HL-60/S4 (cell line): Measurements from ENCODE around the gene CFAP161.
"Not testable (repeated sequence)": the region's sequence is repeated elsewhere in the genome, so short reads cannot be mapped to it uniquely, and the experiment has no call there.

Experiments
- in situ Hi-C: fragments of 300-500 bp; cut with MboI; formaldehyde crosslinking; loops from 2 replicates; pipeline ENCODE4 v1.14.3; 2022; ENCODE audit warnings: low sequenced_read_pairs

Gene CFAP161

DNA sequence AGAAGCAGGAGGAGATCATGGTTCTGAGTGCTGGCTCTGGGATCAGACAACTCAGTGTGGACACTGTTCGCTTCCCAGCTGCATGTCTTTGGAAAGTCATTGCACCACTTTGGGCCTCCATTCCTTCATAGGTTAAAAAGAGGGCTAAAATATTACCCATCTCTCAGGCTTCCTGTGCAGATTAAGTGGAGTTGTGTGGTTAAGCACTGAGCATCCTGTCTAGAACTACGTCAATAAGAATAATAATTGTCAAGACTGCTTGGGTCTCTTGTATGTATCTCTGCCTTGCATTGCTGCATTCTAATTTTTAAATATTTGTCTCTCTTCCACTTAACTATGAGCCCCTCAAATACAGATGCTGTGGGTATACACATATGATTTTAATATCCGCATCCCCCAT is 22.3 kb downstream of the CFAP161 start:
- in situ Hi-C loops: no loop called here

DNA sequence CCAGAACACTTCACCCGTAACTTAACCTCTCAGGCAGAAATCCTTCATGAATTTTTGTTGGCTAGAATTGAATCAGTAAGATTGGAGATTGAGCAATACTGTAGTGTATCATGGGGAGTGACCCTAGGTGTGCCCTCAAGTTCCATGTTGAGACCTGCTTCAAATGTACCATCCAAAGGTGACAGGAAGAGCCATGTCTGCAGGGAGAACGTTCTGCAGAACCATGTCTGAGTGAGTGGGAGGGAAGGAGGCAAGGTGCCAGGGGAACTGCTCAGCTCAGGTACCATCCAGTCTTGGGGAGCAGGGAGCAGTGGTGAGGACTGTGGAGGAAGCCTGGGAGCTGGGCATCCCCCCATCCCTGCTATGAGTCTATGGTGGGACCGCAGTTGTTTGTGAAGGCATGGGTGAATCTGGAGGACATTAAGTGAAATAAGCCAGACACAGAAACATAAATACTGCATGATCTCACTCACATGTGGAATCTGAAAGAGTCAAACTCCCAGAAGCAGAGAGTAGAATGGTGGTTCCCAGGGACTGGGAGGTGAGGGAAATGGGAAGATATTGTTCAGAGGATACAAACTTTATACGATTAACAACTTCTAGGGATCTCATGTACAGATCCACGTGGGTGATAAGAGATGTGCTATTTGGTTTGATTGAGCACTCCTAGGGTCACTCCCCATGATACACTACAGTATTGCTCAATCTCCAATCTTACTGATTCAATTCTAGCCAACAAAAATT is 23.3 kb downstream of the CFAP161 start:
- in situ Hi-C loops: no loop called here

DNA sequence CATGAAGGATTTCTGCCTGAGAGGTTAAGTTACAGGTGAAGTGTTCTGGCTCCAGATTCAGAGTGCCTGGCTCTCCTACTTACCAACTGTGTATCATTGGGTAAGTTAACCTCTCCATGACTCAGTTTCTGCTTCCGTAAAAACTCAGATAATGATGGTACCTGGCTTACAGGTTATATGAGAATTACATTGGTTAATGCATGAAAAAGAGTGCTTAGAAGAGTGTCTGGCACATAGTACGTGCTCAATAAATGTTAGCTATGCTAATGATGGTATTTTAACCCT is 23.8 kb downstream of the CFAP161 start:
- in situ Hi-C loops: no loop called here

DNA sequence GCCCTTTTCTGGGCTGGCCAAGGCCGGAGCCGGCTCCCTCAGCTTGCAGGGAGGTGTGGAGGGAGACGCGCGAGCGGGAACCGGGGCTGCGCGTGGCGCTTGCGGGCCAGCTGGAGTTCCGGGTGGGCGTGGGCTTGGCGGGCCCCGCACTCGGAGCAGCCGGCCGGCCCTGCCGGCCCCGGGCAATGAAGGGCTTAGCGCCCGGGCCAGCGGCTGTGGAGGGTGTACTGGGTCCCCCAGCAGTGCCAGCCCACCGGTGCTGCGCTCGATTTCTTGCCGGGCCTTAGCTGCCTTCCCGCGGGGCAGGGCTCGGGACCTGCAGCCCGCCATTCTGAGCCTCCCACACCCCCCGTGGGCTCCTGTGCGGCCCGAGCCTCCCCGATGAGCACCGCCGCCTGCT is 24.5 kb downstream of the CFAP161 start:
- in situ Hi-C loops: not testable (repeated sequence)

DNA sequence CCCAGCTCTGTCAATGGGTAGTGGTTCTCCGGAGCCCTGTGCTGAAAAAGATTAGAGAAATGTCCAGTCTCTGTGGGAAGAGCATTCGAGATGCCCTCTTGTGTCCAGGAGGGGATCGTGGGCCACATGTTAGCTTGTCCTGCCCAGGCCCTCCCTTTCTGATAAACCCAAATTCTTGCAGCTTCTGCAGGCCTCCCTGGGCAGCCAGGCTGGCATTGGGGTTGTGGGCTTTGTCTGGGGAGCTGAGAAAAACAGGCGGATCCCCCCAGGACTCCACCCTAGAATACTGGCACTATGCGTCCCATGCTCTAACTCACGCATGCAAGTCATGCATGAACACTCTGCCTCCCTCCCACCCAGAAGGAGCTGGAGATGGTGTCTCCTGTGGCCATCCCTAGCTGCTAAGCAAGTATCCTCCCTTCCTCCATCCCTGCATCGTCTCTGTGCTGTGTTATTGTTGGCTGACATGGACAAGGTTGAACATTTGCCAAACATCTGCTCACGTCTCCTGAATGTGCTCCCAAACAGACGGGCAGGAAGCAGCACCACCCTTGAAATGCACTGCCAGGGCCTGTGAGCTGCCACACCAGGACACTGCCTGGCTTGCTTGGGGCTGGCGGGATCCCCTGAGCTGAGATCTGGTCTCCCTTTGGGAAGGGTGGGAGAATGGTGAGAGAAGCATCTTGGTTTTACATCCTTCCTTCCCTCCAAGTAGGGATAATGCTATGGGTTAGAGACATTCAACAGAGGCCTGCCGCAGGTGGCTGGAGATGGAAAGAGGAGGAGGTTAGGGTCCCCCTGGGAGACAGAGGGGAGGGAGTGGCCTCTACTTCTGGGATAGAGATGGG is 26.5 kb downstream of the CFAP161 start:
- in situ Hi-C loops: no loop called here

DNA sequence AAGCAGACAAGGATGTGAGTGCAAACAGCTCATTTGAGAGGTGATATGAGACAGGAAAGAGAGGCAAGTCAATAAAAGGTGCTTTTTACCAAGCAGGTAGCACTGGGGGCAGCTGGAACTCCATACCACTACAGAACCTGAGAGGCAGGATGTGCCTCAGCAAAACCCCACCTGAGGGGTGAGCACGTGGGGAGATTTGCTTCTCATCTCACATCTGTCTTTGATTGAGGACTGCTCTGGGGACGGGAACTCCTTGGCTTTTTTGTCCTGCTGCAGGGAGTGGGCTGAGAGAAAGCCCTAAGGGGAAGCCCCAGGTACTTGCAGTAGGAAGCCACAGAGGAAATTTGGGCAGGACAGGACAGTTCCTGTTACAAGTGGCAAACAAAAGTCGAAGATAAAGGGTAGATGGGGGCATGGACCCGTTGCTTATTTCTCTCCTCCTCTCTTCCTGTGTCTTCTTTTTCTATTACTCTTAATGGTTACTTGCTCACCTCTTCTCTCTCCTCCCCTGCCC is 27.1 kb downstream of the CFAP161 start:
- in situ Hi-C loops: no loop called here

DNA sequence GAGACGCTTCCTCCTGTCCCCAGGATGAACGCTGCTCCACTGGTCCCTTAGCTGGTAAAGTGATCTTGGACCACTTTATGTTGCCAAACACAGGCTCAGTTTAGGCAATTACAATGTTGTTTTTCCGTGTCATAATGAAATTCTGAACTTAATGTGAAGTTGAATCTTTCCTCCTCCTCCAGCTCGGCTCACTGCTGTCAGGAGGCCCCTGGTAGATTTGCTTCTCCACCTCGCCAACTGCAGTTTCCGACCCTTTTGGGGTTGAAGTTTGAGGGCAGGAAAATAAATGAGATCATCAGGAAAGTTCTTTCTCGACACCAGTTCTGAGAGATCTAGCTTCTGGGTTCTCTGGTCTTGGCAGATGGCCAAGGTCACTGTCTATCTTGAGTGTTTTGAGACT is 27.8 kb downstream of the CFAP161 start:
- in situ Hi-C loops: no loop called here

DNA sequence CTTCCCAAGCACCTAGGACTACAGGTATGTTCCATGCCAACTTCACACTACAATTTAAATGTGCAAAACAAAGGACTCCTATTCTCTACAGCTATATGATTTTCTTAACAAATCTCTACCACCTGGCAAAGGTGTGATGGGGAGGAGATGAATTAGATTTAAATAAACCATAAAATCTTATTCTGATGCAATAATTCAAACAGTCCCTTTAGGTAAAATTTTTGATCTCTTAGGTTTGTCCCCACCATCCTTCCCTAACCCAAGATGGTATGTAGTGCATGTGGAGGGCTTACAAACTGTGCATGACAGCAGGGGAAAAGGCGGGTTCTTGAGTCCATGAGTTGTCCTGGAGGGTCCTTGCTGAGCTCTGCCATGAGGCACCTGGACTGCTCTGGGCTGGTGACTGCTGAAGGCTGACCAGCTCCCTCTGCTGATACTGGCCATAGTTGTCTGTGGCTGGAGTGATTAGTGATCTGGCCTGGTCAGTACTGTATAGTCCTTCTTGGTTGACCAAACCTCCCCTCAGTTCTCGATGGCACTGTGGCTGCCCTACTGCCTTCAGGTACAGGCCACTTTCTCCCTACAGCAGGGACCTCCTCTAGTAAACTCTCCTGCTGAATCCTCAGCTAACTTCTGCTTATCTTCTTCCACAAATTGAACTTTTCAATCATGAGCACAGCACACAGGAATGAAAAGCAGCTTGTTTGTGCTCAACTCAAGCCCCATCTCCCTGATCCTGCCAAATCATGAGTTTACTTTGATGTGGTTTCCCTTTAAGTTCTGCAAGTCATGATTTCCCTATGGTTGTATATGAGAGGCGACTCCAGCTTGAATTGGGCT is 30.1 kb downstream of the CFAP161 start:
- in situ Hi-C loops: no loop called here

DNA sequence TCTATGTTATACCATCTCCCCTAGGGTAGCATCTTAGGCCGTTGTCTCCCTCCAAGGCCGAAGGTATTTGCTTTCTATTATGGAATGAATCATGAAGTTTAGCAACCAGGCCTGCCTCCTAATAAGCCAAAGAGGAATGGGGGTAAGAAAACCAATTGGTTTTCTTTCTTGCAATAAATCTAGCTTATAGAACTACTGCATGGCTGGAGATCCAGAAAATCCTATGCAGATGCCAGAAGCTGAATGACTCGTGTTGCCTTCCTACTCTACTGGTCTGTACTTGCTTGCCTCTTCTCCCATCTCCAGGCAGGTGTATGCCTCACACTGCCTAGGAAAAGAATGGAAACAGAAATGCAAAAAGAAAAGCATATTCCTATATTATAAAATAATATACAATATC is 31.5 kb downstream of the CFAP161 start:
- in situ Hi-C loops: no loop called here

DNA sequence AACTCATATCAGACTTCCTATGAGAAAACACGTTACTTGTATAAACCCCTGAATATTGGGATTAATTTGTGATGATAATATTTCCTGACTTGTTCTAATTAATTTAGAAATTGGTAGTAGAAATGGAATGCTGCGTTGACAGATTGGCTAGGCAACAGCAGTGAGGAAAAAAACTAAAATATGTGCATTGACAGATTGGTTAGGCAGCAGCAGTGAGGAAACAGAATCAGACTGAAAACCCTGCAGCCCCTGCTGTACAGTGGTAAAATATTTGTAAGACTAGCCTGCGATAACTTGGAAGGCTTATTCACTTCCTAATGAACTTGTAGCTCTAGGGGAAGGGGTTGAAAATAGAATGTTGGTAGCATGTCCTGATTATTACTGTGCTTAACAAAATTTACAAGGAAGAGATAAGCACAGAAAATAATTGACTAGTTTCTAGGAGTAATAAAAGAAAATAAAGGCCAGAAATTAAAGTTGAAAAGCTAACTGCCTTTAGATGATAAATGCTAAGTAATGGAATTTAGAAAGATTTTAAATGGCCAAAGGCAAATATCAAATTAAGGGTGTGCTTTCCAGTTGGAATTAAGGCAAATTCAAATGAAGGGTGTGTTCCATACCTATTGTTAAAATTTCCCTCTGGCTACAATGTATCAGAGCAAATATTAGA is 32.7 kb downstream of the CFAP161 start:
- in situ Hi-C loops: no loop called here

DNA sequence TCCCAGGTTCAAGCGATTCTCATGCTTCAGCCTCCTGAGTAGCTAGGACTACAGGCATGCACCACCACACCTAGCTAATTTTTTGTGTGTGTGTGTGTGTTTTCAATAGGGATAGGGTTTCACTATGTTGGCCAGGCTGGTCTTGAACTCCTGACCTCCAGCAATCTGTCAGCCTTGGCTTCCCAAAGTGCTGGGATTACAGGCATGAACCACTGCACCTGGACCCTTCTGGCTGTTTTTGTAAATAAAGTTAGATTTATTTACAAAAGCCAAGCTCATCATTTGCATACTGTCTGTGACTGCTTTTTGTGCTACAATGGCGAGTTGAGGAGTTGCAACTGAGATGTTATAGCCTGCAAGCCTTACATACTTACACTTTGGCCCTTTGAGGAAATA is 34.1 kb downstream of the CFAP161 start:
- in situ Hi-C loops: no loop called here

DNA sequence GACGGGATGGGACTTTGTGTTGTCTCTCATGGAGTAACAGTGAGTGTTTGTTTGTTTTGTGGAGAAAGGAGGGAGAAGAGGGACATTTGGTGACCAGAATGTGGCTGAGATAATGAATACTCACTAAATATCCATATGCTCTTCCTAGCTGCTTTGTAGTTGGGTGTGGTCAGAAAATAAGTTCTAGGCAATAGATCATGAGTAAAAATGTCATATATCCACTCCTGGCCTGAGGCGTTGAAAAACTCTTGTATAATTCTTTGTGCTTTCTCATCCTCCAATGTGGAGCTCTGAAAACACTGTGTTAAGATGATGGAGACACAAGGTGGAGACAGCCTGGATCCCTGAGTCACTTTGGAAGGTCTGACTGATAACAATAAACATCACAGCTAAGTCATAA is 34.6 kb downstream of the CFAP161 start:
- in situ Hi-C loops: no loop called here

DNA sequence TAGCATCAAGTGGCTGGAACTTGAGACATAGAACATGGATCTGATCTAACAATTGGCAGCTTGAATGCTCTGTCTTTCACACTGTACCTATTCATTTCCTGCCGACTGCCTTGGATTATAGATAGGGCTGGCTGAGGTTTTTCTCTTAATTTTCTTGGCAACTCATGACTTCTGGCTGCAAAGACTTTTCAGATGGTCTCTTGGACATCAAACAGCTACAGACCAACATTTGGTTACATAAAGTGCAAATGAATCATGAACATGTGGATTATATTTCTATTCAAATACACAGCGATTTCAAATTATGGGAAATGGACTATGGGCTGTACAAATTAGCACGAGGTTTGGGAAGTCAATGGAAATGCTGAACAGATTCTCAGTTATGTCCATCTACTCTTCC is 36.4 kb downstream of the CFAP161 start:
- in situ Hi-C loops: no loop called here

DNA sequence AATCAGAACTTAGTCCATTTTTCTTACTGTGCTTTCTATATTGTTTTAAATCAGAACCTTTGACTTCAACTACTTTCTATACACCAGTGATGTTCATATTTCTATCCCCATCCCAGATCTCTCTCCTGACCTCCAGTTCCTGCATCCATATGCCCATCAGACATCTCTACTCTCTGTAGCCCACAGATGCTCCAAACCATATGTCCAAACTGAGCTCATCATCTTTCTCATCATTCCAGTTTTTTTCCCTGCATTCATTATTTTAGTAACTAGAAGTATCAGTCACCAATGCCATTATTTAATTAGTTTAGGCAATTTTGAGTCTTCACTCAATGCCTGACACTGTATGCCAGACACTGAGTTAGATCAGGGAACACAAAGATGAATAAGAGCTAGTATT is 37.2 kb downstream of the CFAP161 start:
- in situ Hi-C loops: no loop called here

DNA sequence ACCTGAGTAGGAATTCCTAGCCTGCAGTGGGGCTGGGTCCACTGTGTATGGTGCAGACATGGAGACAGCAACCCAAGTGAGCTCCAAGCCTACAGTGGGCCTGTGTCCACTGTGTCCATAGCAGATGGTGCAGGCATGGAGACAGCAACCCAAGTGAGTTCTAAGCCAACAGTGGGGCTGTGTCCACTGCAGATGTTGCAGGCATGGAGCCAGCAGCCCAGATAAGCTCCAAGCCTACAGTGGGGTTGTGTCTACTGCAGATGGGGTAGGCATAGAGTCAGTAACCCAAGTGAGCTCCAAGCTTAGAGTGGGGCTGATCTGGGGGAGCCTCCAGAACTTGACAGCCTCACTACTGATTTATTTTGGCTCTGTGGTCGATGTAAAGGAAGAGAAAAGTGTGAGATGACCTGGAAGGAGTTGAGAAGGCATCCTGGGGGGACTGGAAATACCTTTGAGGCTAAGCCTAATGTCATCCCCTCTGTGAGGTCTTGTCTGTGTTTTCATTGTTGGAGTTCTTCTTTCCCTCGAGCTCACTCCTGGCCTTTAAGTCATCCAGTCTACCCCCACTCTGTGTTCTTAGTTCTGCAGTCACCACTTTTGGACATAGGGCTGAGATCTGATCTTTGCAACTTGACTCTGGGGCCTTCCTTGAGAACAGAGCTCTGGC is 40.2 kb downstream of the CFAP161 start:
- in situ Hi-C loops: no loop called here

DNA sequence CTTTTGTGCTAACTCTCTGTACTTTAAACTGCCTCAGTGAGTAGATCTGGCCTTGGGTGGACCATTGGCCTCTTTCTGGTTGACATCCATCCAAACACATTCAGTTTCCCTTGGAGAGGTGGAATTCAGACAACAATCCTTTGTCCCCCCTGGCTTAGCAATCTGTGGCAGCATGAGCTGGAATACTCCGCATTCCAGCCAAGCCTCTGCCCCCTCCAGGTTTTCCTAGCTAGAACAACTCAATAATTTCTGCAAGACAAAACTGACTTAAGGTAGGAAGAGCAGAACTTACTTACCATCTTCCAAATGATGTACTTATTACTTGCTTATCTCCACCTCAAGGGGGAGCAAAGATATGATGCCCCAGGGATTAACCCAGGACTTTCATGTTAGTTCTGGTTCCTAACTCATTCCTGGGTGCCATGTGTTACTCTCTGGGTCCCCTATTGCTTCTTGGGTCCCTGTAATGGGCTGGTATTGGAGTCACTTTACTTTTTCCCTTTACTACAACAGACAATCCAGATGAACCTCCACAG is 40.8 kb downstream of the CFAP161 start:
- in situ Hi-C loops: no loop called here

DNA sequence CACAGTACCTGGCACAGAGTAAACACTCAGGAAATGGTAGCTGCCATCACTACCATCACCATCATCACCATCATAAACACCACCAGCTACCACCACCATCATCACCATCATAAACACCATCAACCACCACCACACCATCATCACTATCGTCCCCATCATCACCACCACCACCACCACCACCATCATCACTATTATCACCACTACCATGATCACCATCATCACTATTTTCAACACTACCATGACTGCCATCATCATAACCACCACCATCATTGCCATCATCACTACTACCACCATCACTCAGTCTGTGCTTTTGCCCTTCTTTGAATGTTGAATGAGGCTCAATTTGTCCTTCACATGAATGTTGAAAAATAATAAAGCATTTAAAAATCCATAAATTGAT is 41.4 kb downstream of the CFAP161 start:
- in situ Hi-C loops: no loop called here

DNA sequence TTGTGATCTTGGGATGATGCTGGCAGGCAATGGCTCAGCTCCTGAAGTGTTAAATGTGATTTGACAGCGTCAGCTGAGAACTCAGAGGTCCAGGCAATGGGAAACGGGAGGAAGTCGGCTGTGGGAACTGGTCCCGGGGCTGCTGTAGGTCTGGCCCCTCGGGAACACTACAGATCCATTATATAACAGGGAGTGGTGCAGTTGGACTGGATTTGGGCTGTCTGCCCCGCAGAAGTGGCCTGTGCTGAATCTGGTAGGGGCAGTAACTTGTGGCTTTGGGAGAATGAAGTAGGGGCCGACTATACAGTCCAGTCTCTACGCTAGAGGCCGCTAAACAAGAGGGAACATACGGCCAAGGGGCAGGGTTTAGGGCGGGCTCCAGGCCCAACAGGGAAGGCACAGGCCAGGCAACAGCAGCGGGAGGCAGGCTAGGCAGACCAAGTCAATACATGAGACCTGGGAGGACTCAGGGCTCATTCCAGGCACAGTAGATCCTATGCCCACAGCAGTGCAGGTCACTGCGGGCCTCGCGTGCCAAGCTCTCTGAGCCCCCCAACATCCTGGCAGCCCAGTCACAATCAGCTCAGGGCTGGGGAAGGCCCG is 42.3 kb downstream of the CFAP161 start:
- in situ Hi-C loops: no loop called here

DNA sequence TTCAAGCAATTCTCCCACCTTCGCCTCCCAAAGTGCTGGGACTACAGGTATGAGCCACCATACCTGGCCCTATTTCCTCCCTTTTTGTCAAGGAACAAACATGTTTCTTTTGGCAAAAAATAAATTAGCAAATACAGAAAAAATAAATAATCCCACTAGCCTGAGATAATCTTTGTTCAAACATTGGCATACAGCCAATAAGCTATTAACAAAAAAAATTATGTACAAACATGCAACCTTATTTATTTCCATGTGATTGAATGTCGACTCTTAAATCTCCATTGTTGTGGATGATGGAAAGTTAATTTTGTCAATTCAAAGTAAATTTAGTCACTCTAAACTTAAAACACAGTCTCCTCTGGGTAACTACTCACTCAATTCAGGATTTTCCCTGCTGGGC is 44.3 kb downstream of the CFAP161 start:
- in situ Hi-C loops: no loop called here

DNA sequence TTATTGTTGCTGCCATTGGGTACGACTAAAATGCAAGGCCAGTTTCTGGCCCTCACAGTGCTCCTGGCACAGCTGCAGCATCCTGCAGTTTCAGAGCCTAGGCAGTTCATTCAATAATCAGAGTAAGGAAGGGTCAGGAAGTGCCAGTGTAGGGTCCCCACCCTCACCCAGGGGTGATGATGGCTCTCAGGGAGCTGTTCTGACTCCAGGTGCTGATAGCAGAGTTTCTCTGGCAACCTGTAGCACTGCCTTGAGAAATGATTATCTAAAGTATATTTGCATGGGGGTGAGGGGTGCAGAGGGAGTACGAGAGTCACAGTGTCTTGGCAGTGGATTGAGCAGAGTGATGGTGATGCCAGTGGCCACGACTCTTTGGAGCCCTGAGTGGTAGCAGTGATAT is 47.1 kb downstream of the CFAP161 start:
- in situ Hi-C loops: no loop called here
